ENCODE results near the gene OR1E1. TPM values are rescaled to one million over a fixed set of nuclear protein-coding genes. Genes with fewer than 3 reads are reported as not detected.
"Not testable (repeated sequence)": the region's sequence is repeated elsewhere in the genome, so short reads cannot be mapped to it uniquely, and the experiment has no call there.

OR1E1 gene
- total RNA-seq, 1 donor from 2014 or later, result not detected

GRCh38 chr17:3418222-3418621 is 20.0 kb upstream of the OR1E1 start:
- intact Hi-C loops (cut with DNase I), result no loop called here
- TF ChIP-seq CTCF (IDR thresholded peaks at IDR 0.05), result no peak
- Histone ChIP-seq H3K27ac (no peak overlapping the region), H3K4me1 (no peaks in the 10 kb centered on the region), H3K9me3 (no peaks in the 10 kb centered on the region), H3K36me3 (no peaks in the 10 kb centered on the region), H3K4me3 (no peak overlapping the region), H3K27me3 (no peaks in the 10 kb centered on the region)
- DNase-seq (ENCODE audit: extremely low spot score in 2 of 2), result no peak

- H3K9me3 ChIP-seq, result no peaks in the 10 kb centered on the region
- no peak for TF ChIP-seq POLR2AphosphoS5 (IDR thresholded peaks at IDR 0.05; ENCODE audit: insufficient read depth in 1 of 2, low read depth in 1 of 2)
- TF ChIP-seq CTCF (IDR thresholded peaks at IDR 0.05), result no peak
- TF ChIP-seq POLR2A (IDR thresholded peaks at IDR 0.05), result no peak
- H3K27me3 ChIP-seq, result no peaks in the 10 kb centered on the region
- H3K4me3 ChIP-seq, result no peak overlapping the region
- H3K27ac ChIP-seq, result no peak overlapping the region
- H3K4me1 ChIP-seq, result no peaks in the 10 kb centered on the region
- H3K36me3 ChIP-seq, result no peaks in the 10 kb centered on the region
- no peak for DNase-seq (ENCODE audit: extremely low spot score in 2 of 2)
- intact Hi-C loops (cut with DNase I), result no loop called here
Measured at GRCh38 chr17:3415610-3416009, 17.4 kb upstream of the OR1E1 start.

- H3K27me3 ChIP-seq; H3K36me3 ChIP-seq; H3K4me1 ChIP-seq; DNase-seq (ENCODE audit: extremely low spot score in 2 of 2); H3K9me3 ChIP-seq; H3K27ac ChIP-seq; intact Hi-C loops (cut with DNase I); H3K4me3 ChIP-seq: not testable (repeated sequence)
Measured at GRCh38 chr17:3412216-3412615, 14.0 kb upstream of the OR1E1 start.

- DNase-seq (ENCODE audit: extremely low spot score in 2 of 2), result no peak
- intact Hi-C loops (cut with DNase I), result no loop called here
- Histone ChIP-seq H3K36me3 (no peaks in the 10 kb centered on the region), H3K27me3 (no peaks in the 10 kb centered on the region), H3K27ac (no peak within 1 kb of the TSS), H3K9me3 (no peaks in the 10 kb centered on the region), H3K4me1 (no peaks in the 10 kb centered on the region), H3K4me3 (no peak within 1 kb of the TSS)
- TF ChIP-seq CTCF (IDR thresholded peaks at IDR 0.05) (no peak), POLR2AphosphoS5 (IDR thresholded peaks at IDR 0.05; ENCODE audit: insufficient read depth in 1 of 2, low read depth in 1 of 2) (no peak), POLR2A (IDR thresholded peaks at IDR 0.05) (no peak)
Measured at GRCh38 chr17:3411070-3411469, 12.9 kb upstream of the OR1E1 start, which contains the start of gene OR3A3. OR3A3 (plus strand) TSS chr17:3411370.

- H3K27ac ChIP-seq; H3K4me3 ChIP-seq; H3K36me3 ChIP-seq; H3K9me3 ChIP-seq; DNase-seq (ENCODE audit: extremely low spot score in 2 of 2); H3K27me3 ChIP-seq; H3K4me1 ChIP-seq; intact Hi-C loops (cut with DNase I): not testable (repeated sequence)
Measured at GRCh38 chr17:3403856-3404255, 5.6 kb upstream of the OR1E1 start.

- H3K4me1 ChIP-seq, result no peaks in the 10 kb centered on the region
- H3K9me3 ChIP-seq, result no peaks in the 10 kb centered on the region
- no peak for DNase-seq (ENCODE audit: extremely low spot score in 2 of 2)
- no peaks in the 10 kb centered on the region for H3K36me3 ChIP-seq
- no peaks in the 10 kb centered on the region for H3K27me3 ChIP-seq
- TF ChIP-seq CTCF (IDR thresholded peaks at IDR 0.05) (no peak), POLR2A (IDR thresholded peaks at IDR 0.05) (no peak), POLR2AphosphoS5 (IDR thresholded peaks at IDR 0.05; ENCODE audit: insufficient read depth in 1 of 2, low read depth in 1 of 2) (no peak)
- intact Hi-C loops (cut with DNase I), result no loop called here
- H3K27ac ChIP-seq, result no peak overlapping the region
- no peak overlapping the region for H3K4me3 ChIP-seq
Measured at GRCh38 chr17:3401786-3402185, 3.6 kb upstream of the OR1E1 start.
